NCI-H2107 (cell line): ENCODE measurements around the gene OPRL1.

Experiments used
- DNase-seq: peaks from one replicate; lab custom pipeline; 2025; lab: John Stamatoyannopoulos, UW

The OPRL1 gene

GRCh38 chr20:64080013-64080812 is at the start of gene OPRL1:
Gene OPRL1 (plus strand): TSS chr20:64080082. CDS start chr20:64092721, 12,639 bp downstream.
- no peak for DNase-seq

- DNase-seq = no peak
Observed at GRCh38 chr20:64030371-64031134, 49.3 kb upstream of the OPRL1 start.

- no peak for DNase-seq
Observed at GRCh38 chr20:64031822-64032314, 48.0 kb upstream of the OPRL1 start.

GRCh38 chr20:64032706-64033624 is 46.9 kb upstream of the OPRL1 start:
- no peak for DNase-seq

- no peak for DNase-seq
Observed at GRCh38 chr20:64033981-64034493, 45.8 kb upstream of the OPRL1 start.

GRCh38 chr20:64035066-64035932 is 44.6 kb upstream of the OPRL1 start:
- DNase-seq = no peak

- DNase-seq = no peak
Observed at GRCh38 chr20:64035933-64036345, 43.9 kb upstream of the OPRL1 start, which contains the start of gene C20orf204. Gene C20orf204 (plus strand): TSS chr20:64036182. CDS start chr20:64036324, 142 bp downstream.

- DNase-seq = no peak
Observed at GRCh38 chr20:64036346-64037198, 43.3 kb upstream of the OPRL1 start.

- no peak for DNase-seq
Observed at GRCh38 chr20:64037199-64037497, 42.7 kb upstream of the OPRL1 start.

GRCh38 chr20:64037498-64038213 is 42.2 kb upstream of the OPRL1 start:
- no peak for DNase-seq

- DNase-seq = no peak
Observed at GRCh38 chr20:64038224-64038564, 41.7 kb upstream of the OPRL1 start.

GRCh38 chr20:64038565-64039292 is 41.2 kb upstream of the OPRL1 start:
- peak; percentile 68 for DNase-seq

GRCh38 chr20:64039293-64040160 is 40.4 kb upstream of the OPRL1 start:
- DNase-seq = no peak

GRCh38 chr20:64040231-64041039 is 39.4 kb upstream of the OPRL1 start:
- DNase-seq = no peak

- no peak for DNase-seq
Observed at GRCh38 chr20:64041040-64041780, 38.7 kb upstream of the OPRL1 start.

- no peak for DNase-seq
Observed at GRCh38 chr20:64041781-64042053, 38.2 kb upstream of the OPRL1 start.
